Activated CD4-positive, alpha-beta memory T cell treated with anti-CD3 and anti-CD28 coated beads, Interleukin-2, amount 10 ng/mL, durations not matched to agents 7 days and 5 days (primary cell): Measurements from ENCODE around the gene TTC28. TPM values are rescaled to one million over a fixed set of nuclear protein-coding genes. Genes with fewer than 3 reads are reported as not detected.
"Not testable (repeated sequence)": the region's sequence is repeated elsewhere in the genome, so short reads cannot be mapped to it uniquely, and the experiment has no call there.

Experiments
- CTCF ChIA-PET: fragments of 350-600 bp; sonication (Branson Sonifier 250); formaldehyde crosslinking; loops from one replicate; lab custom pipeline; 2021; ENCODE audit warnings: antibody characterized with exemption, inconsistent platforms; lab: Charles Lee
- POLR2A ChIA-PET: fragments of 350-600 bp; sonication (Branson Sonifier 250); formaldehyde crosslinking; loops from one replicate; lab custom pipeline; 2021; ENCODE audit warnings: antibody characterized with exemption; lab: Charles Lee
- DNase-seq: peaks from one replicate; pipeline ENCODE4 v3.0.0-alpha.2; 2020
- H3K27ac Mint-ChIP-seq: one replicate; pipeline ENCODE4 v1.8.0; 2021; ENCODE audit warnings: mild to moderate bottlenecking, mixed read lengths
- H3K27me3 Mint-ChIP-seq: one replicate; pipeline ENCODE4 v1.8.0; 2021; ENCODE audit warnings: mixed read lengths
- H3K36me3 Mint-ChIP-seq: one replicate; pipeline ENCODE4 v1.8.0; 2021; ENCODE audit warnings: low read depth, mixed read lengths
- H3K4me1 Mint-ChIP-seq: one replicate; pipeline ENCODE4 v1.8.0; 2021; ENCODE audit warnings: mixed read lengths
- H3K4me3 Mint-ChIP-seq: one replicate; pipeline ENCODE4 v1.8.0; 2021; ENCODE audit warnings: mild to moderate bottlenecking, mixed read lengths
- H3K9me3 Mint-ChIP-seq: one replicate; pipeline ENCODE4 v1.8.0; 2021; ENCODE audit warnings: mixed read lengths
- total RNA-seq, 2 experiments: library from RNA; stranded (reverse); gene quantifications; one replicate each; pipeline ENCODE4 v1.2.3, GENCODE V29; 2021

Gene TTC28
- total RNA-seq, 2 experiments from 2014 or later, result 0.93 to 1.4 TPM

GRCh38 chr22:28096161-28096560 lies 583.5 kb downstream of the TTC28 start:
- H3K4me1 Mint-ChIP-seq, result no peaks in the 10 kb centered on the region
- no peaks in the 10 kb centered on the region for H3K36me3 Mint-ChIP-seq
- CTCF ChIA-PET, result no interaction called here
- DNase-seq, result no peak
- peaks cover 3% of the 10 kb centered on the region for H3K27me3 Mint-ChIP-seq
- H3K27ac Mint-ChIP-seq, result no peak overlapping the region
- H3K4me3 Mint-ChIP-seq, result no peak overlapping the region
- POLR2A ChIA-PET, result no interaction called here
- no peaks in the 10 kb centered on the region for H3K9me3 Mint-ChIP-seq

- POLR2A ChIA-PET, result no interaction called here
- peaks cover 3% of the 10 kb centered on the region for H3K27me3 Mint-ChIP-seq
- H3K4me1 Mint-ChIP-seq, result no peaks in the 10 kb centered on the region
- CTCF ChIA-PET, result interaction anchor here (0.7 kb wide), 1 partner anchor 1206 kb away, joined by 3 read pairs; no protein-coding TSS in a partner anchor
- no peak overlapping the region for H3K27ac Mint-ChIP-seq
- no peaks in the 10 kb centered on the region for H3K36me3 Mint-ChIP-seq
- no peak for DNase-seq
- no peak overlapping the region for H3K4me3 Mint-ChIP-seq
- no peaks in the 10 kb centered on the region for H3K9me3 Mint-ChIP-seq
Observed at GRCh38 chr22:28095316-28096095, 584.1 kb downstream of the TTC28 start.

GRCh38 chr22:28094771-28095170 lies 584.9 kb downstream of the TTC28 start:
- Mint-ChIP-seq H3K27me3 (peaks cover 3% of the 10 kb centered on the region), H3K4me3 (no peak overlapping the region), H3K27ac (no peak overlapping the region), H3K9me3 (no peaks in the 10 kb centered on the region), H3K4me1 (no peaks in the 10 kb centered on the region), H3K36me3 (no peaks in the 10 kb centered on the region)
- ChIA-PET CTCF (no interaction called here), POLR2A (no interaction called here)
- no peak for DNase-seq

GRCh38 chr22:28093711-28094110 lies 585.9 kb downstream of the TTC28 start:
- Mint-ChIP-seq H3K9me3 (no peaks in the 10 kb centered on the region), H3K27ac (no peak overlapping the region), H3K4me1 (no peaks in the 10 kb centered on the region), H3K36me3 (no peaks in the 10 kb centered on the region), H3K4me3 (no peak overlapping the region), H3K27me3 (peaks cover 3% of the 10 kb centered on the region)
- CTCF ChIA-PET, result no interaction called here
- DNase-seq, result no peak
- POLR2A ChIA-PET, result no interaction called here

GRCh38 chr22:28091486-28091885 lies 588.2 kb downstream of the TTC28 start:
- no peak for DNase-seq
- ChIA-PET POLR2A (no interaction called here), CTCF (no interaction called here)
- H3K27me3 Mint-ChIP-seq, result peaks cover 3% of the 10 kb centered on the region
- no peak overlapping the region for H3K27ac Mint-ChIP-seq
- no peaks in the 10 kb centered on the region for H3K4me1 Mint-ChIP-seq
- no peak overlapping the region for H3K4me3 Mint-ChIP-seq
- H3K36me3 Mint-ChIP-seq, result no peaks in the 10 kb centered on the region
- no peaks in the 10 kb centered on the region for H3K9me3 Mint-ChIP-seq

- CTCF ChIA-PET, H3K4me3 Mint-ChIP-seq, H3K27ac Mint-ChIP-seq, H3K9me3 Mint-ChIP-seq, H3K36me3 Mint-ChIP-seq, POLR2A ChIA-PET, H3K27me3 Mint-ChIP-seq, DNase-seq, H3K4me1 Mint-ChIP-seq: not testable (repeated sequence)
Observed at GRCh38 chr22:28089541-28089940, 590.1 kb downstream of the TTC28 start.

- no peaks in the 10 kb centered on the region for H3K27me3 Mint-ChIP-seq
- DNase-seq, result no peak
- no peaks in the 10 kb centered on the region for H3K36me3 Mint-ChIP-seq
- ChIA-PET CTCF (no interaction called here), POLR2A (no interaction called here)
- no peaks in the 10 kb centered on the region for H3K9me3 Mint-ChIP-seq
- no peak overlapping the region for H3K4me3 Mint-ChIP-seq
- H3K4me1 Mint-ChIP-seq, result no peaks in the 10 kb centered on the region
- no peak overlapping the region for H3K27ac Mint-ChIP-seq
Observed at GRCh38 chr22:28077166-28077565, 602.5 kb downstream of the TTC28 start.

- no peaks in the 10 kb centered on the region for H3K4me1 Mint-ChIP-seq
- H3K27me3 Mint-ChIP-seq, result peaks cover 3% of the 10 kb centered on the region
- no peak overlapping the region for H3K27ac Mint-ChIP-seq
- no peaks in the 10 kb centered on the region for H3K9me3 Mint-ChIP-seq
- ChIA-PET CTCF (no interaction called here), POLR2A (no interaction called here)
- no peak for DNase-seq
- H3K4me3 Mint-ChIP-seq, result no peak overlapping the region
- H3K36me3 Mint-ChIP-seq, result no peaks in the 10 kb centered on the region
Observed at GRCh38 chr22:28075358-28075981, 604.2 kb downstream of the TTC28 start.

GRCh38 chr22:28074526-28074925 lies 605.1 kb downstream of the TTC28 start:
- Mint-ChIP-seq H3K27ac (no peak overlapping the region), H3K27me3 (peaks cover 4% of the 10 kb centered on the region), H3K4me3 (no peak overlapping the region), H3K4me1 (no peaks in the 10 kb centered on the region), H3K9me3 (no peaks in the 10 kb centered on the region), H3K36me3 (no peaks in the 10 kb centered on the region)
- no peak for DNase-seq
- ChIA-PET CTCF (no interaction called here), POLR2A (no interaction called here)

- H3K9me3 Mint-ChIP-seq, result no peaks in the 10 kb centered on the region
- CTCF ChIA-PET, result no interaction called here
- H3K36me3 Mint-ChIP-seq, result no peaks in the 10 kb centered on the region
- no peaks in the 10 kb centered on the region for H3K4me1 Mint-ChIP-seq
- no peak overlapping the region for H3K4me3 Mint-ChIP-seq
- no peak overlapping the region for H3K27ac Mint-ChIP-seq
- POLR2A ChIA-PET, result no interaction called here
- H3K27me3 Mint-ChIP-seq, result peaks cover 8% of the 10 kb centered on the region
- no peak for DNase-seq
Observed at GRCh38 chr22:28072066-28072465, 607.6 kb downstream of the TTC28 start.

GRCh38 chr22:28068826-28069225 lies 610.8 kb downstream of the TTC28 start:
- POLR2A ChIA-PET, result no interaction called here
- Mint-ChIP-seq H3K27me3 (peaks cover 18% of the 10 kb centered on the region), H3K36me3 (no peaks in the 10 kb centered on the region), H3K27ac (no peak overlapping the region), H3K4me1 (no peaks in the 10 kb centered on the region), H3K4me3 (no peak overlapping the region), H3K9me3 (no peaks in the 10 kb centered on the region)
- CTCF ChIA-PET, result interaction anchor here (0.7 kb wide), 1 partner anchor 533 kb away, joined by 3 read pairs; no protein-coding TSS in a partner anchor
- no peak for DNase-seq

- Mint-ChIP-seq H3K4me3 (no peak overlapping the region), H3K4me1 (no peaks in the 10 kb centered on the region), H3K9me3 (no peaks in the 10 kb centered on the region), H3K27me3 (peaks cover 23% of the 10 kb centered on the region), H3K27ac (no peak overlapping the region), H3K36me3 (no peaks in the 10 kb centered on the region)
- ChIA-PET POLR2A (no interaction called here), CTCF (interaction anchor here (0.6 to 1.4 kb wide), 2 partner anchors 13 to 1286 kb away, joined by 3 to 4 read pairs; no protein-coding TSS in a partner anchor)
- DNase-seq, result no peak
Observed at GRCh38 chr22:28064920-28065319, 614.7 kb downstream of the TTC28 start.

GRCh38 chr22:28063656-28064055 lies 616.0 kb downstream of the TTC28 start:
- no peak for DNase-seq
- H3K27ac Mint-ChIP-seq, result no peak overlapping the region
- peaks cover 18% of the 10 kb centered on the region for H3K27me3 Mint-ChIP-seq
- no peaks in the 10 kb centered on the region for H3K4me1 Mint-ChIP-seq
- ChIA-PET POLR2A (no interaction called here), CTCF (no interaction called here)
- no peak overlapping the region for H3K4me3 Mint-ChIP-seq
- no peaks in the 10 kb centered on the region for H3K36me3 Mint-ChIP-seq
- no peaks in the 10 kb centered on the region for H3K9me3 Mint-ChIP-seq

GRCh38 chr22:28060594-28060993 lies 619.0 kb downstream of the TTC28 start:
- POLR2A ChIA-PET, H3K36me3 Mint-ChIP-seq, H3K27ac Mint-ChIP-seq, DNase-seq, CTCF ChIA-PET, H3K9me3 Mint-ChIP-seq, H3K4me3 Mint-ChIP-seq, H3K4me1 Mint-ChIP-seq: not testable (repeated sequence)
- H3K27me3 Mint-ChIP-seq, result peaks cover 23% of the 10 kb centered on the region
